Measurements from ENCODE around the gene NKIRAS2. TPM values are rescaled to one million over a fixed set of nuclear protein-coding genes. Genes with fewer than 3 reads are reported as not detected.

Gene NKIRAS2
- total and polyA plus RNA-seq, 2 experiments from 2014 or later, result 31.3 to 52.9 TPM

DNA sequence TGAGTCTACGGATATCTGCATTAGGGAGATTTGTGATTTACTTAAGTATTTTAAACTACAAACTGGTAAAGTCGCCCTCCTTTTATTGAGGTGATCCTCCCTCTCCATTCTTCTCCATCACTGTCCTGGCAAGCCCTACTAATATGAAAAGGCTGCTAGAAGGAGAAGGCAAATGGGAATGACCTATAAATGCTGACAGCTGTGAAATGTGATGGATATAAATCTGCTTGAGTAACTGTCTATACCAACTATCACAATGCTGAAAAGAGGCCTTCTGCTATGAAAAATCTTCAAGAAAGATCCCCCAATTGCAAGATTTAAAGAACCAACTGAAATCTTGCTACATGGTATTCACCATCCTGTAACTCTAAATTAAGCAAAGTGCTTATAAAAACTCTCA, 18.2 kb upstream of the NKIRAS2 start (continued):
- no peak for TF ChIP-seq POLR2AphosphoS5 (IDR thresholded peaks at IDR 0.05; ENCODE audit: low read depth)
- TF ChIP-seq NANOG (IDR thresholded peaks at IDR 0.05; ENCODE audit: borderline replicate concordance), result no peak
- no peak for TF ChIP-seq STAT1 (IDR thresholded peaks at IDR 0.05; ENCODE audit: unreplicated experiment)
- no peak for TF ChIP-seq EZH2 (IDR thresholded peaks at IDR 0.05; ENCODE audit: low read depth, unreplicated experiment)

DNA sequence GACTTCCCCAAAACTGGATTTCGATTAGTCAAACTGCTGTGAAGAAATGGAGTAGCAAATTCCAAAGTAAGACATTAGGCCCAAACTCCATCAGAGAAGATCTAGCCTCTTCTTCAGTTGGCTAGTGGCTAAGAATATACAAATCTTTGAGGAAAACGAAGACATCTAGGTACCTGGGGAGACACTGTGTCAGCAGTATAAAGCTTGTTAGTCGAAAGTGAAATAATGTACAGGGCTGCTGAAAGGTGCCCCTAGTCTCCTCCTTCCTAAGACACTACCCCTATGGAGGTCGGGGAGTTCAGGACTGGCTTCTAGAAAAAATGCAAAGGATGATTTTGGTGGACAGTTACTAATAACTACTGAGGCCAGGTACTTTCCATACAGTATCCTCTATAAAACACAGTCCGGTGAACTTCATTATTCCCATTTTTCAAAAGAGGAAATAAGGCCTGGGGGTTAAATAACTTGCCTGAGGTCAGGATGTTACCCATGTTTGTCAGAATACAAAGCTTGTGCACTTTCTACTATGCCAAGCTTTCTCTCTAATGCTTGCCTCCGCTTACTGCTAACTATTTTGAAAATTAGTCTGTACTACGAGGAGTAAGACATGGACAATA, 17.6 kb upstream of the NKIRAS2 start:
- Histone ChIP-seq H3K27ac (ENCODE audit: low read depth) (no peak overlapping the region), H3K79me2 (replicated peaks; ENCODE audit: insufficient read depth) (peaks cover 70% of the 10 kb centered on the region), H3K27me3 (ENCODE audit: insufficient read depth) (no peaks in the 10 kb centered on the region), H3F3A (replicated peaks; ENCODE audit: low read depth) (peaks cover 15% of the 10 kb centered on the region), H4K20me1 (replicated peaks; ENCODE audit: insufficient read depth) (peaks cover 45% of the 10 kb centered on the region), H3K4me3 (no peak overlapping the region), H3K4me2 (no peak overlapping the region), H3K36me3 (ENCODE audit: insufficient read depth) (peaks cover 38% of the 10 kb centered on the region), H2AFZ (no peak overlapping the region), H3K4me1 (ENCODE audit: insufficient read depth) (no peaks in the 10 kb centered on the region), H3K9me2 (ENCODE audit: insufficient read depth) (no peaks in the 10 kb centered on the region)
- TF ChIP-seq, protein P1, sequence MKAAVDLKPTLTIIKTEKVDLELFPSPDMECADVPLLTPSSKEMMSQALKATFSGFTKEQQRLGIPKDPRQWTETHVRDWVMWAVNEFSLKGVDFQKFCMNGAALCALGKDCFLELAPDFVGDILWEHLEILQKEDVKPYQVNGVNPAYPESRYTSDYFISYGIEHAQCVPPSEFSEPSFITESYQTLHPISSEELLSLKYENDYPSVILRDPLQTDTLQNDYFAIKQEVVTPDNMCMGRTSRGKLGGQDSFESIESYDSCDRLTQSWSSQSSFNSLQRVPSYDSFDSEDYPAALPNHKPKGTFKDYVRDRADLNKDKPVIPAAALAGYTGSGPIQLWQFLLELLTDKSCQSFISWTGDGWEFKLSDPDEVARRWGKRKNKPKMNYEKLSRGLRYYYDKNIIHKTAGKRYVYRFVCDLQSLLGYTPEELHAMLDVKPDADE (IDR thresholded peaks at IDR 0.05), result no peak
- TF ChIP-seq, protein P2, sequence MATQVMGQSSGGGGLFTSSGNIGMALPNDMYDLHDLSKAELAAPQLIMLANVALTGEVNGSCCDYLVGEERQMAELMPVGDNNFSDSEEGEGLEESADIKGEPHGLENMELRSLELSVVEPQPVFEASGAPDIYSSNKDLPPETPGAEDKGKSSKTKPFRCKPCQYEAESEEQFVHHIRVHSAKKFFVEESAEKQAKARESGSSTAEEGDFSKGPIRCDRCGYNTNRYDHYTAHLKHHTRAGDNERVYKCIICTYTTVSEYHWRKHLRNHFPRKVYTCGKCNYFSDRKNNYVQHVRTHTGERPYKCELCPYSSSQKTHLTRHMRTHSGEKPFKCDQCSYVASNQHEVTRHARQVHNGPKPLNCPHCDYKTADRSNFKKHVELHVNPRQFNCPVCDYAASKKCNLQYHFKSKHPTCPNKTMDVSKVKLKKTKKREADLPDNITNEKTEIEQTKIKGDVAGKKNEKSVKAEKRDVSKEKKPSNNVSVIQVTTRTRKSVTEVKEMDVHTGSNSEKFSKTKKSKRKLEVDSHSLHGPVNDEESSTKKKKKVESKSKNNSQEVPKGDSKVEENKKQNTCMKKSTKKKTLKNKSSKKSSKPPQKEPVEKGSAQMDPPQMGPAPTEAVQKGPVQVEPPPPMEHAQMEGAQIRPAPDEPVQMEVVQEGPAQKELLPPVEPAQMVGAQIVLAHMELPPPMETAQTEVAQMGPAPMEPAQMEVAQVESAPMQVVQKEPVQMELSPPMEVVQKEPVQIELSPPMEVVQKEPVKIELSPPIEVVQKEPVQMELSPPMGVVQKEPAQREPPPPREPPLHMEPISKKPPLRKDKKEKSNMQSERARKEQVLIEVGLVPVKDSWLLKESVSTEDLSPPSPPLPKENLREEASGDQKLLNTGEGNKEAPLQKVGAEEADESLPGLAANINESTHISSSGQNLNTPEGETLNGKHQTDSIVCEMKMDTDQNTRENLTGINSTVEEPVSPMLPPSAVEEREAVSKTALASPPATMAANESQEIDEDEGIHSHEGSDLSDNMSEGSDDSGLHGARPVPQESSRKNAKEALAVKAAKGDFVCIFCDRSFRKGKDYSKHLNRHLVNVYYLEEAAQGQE (IDR thresholded peaks at IDR 0.05; ENCODE audit: unreplicated experiment), result no peak
- TF ChIP-seq STAT1 (IDR thresholded peaks at IDR 0.05; ENCODE audit: unreplicated experiment) (no peak), ZNF331 (CRISPR knock-in tag; IDR thresholded peaks at IDR 0.05; ENCODE audit: low read depth) (no peak), ZNF114 (CRISPR knock-in tag; IDR thresholded peaks at IDR 0.05) (no peak), CREB1 (CRISPR knock-in tag; IDR thresholded peaks at IDR 0.05; ENCODE audit: low read depth) (no peak), EZH2 (IDR thresholded peaks at IDR 0.05; ENCODE audit: low read depth, unreplicated experiment) (no peak), JUNB (IDR thresholded peaks at IDR 0.05; ENCODE audit: unreplicated experiment) (no peak), POLR2AphosphoS5 (IDR thresholded peaks at IDR 0.05; ENCODE audit: low read depth) (no peak)
- Mint-ChIP-seq H3K27ac (no peak overlapping the region), H3K4me3 (no peak overlapping the region), H3K36me3 (ENCODE audit: low read depth) (peaks cover 55% of the 10 kb centered on the region), H3K9me3 (no peaks in the 10 kb centered on the region), H3K4me1 (no peaks in the 10 kb centered on the region), H3K27me3 (ENCODE audit: insufficient read depth, low read depth, poor library complexity) (peaks cover 2% of the 10 kb centered on the region)
- DNase-seq (ENCODE audit: low spot score), result no peak
- ATAC-seq, result no peak

Data from GM23338 (cell line).